ENCODE results near the gene CPSF4L. TPM values are rescaled to one million over a fixed set of nuclear protein-coding genes. Genes with fewer than 3 reads are reported as not detected.

Gene CPSF4L
- total and polyA plus RNA-seq, 2 of the 13 experiments (the other 11 are each of a cell fraction or from before 2014, with no cell fraction given) = 0.73 to 1.6 TPM

- TF ChIP-seq ZHX2 (IDR thresholded peaks at IDR 0.05; ENCODE audit: low read depth) = no peak
- no peak for TF ChIP-seq ZHX2 (CRISPR knock-in tag; IDR thresholded peaks at IDR 0.05; ENCODE audit: borderline replicate concordance)
- TF ChIP-seq FOXO1 (CRISPR knock-in tag; IDR thresholded peaks at IDR 0.05) = no peak
- TF ChIP-seq TCF7L2 (IDR thresholded peaks at IDR 0.05; ENCODE audit: low read depth, low read length) = no peak
- no peak for TF ChIP-seq NFE2L2 (IDR thresholded peaks at IDR 0.05; ENCODE audit: low read length)
- 0 out of 2 replicates have a peak, but pooled peaks have one; percentile 40 for TF ChIP-seq RBFOX2 (IDR thresholded peaks at IDR 0.05; ENCODE audit: low read depth, low read length)
- no peak for TF ChIP-seq MIXL1 (CRISPR knock-in tag; IDR thresholded peaks at IDR 0.05)
- no peak for TF ChIP-seq PAX8 (CRISPR knock-in tag; IDR thresholded peaks at IDR 0.05; ENCODE audit: borderline replicate concordance)
- no peak for TF ChIP-seq SRY (CRISPR knock-in tag; IDR thresholded peaks at IDR 0.05)
- TF ChIP-seq TOPORS (CRISPR knock-in tag; IDR thresholded peaks at IDR 0.05) = no peak
- no peak for TF ChIP-seq ZNF280D (CRISPR knock-in tag; IDR thresholded peaks at IDR 0.05)
- TF ChIP-seq, protein P1, sequence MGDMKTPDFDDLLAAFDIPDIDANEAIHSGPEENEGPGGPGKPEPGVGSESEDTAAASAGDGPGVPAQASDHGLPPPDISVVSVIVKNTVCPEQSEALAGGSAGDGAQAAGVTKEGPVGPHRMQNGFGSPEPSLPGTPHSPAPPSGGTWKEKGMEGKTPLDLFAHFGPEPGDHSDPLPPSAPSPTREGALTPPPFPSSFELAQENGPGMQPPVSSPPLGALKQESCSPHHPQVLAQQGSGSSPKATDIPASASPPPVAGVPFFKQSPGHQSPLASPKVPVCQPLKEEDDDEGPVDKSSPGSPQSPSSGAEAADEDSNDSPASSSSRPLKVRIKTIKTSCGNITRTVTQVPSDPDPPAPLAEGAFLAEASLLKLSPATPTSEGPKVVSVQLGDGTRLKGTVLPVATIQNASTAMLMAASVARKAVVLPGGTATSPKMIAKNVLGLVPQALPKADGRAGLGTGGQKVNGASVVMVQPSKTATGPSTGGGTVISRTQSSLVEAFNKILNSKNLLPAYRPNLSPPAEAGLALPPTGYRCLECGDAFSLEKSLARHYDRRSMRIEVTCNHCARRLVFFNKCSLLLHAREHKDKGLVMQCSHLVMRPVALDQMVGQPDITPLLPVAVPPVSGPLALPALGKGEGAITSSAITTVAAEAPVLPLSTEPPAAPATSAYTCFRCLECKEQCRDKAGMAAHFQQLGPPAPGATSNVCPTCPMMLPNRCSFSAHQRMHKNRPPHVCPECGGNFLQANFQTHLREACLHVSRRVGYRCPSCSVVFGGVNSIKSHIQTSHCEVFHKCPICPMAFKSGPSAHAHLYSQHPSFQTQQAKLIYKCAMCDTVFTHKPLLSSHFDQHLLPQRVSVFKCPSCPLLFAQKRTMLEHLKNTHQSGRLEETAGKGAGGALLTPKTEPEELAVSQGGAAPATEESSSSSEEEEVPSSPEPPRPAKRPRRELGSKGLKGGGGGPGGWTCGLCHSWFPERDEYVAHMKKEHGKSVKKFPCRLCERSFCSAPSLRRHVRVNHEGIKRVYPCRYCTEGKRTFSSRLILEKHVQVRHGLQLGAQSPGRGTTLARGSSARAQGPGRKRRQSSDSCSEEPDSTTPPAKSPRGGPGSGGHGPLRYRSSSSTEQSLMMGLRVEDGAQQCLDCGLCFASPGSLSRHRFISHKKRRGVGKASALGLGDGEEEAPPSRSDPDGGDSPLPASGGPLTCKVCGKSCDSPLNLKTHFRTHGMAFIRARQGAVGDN (CRISPR knock-in tag; IDR thresholded peaks at IDR 0.05) = peak; percentile 38; the same call in 1 of the 2 replicates
- no peak for TF ChIP-seq ZNF333 (CRISPR knock-in tag; IDR thresholded peaks at IDR 0.05; ENCODE audit: borderline replicate concordance)
- peak; percentile 25 for TF ChIP-seq HNRNPLL (IDR thresholded peaks at IDR 0.05; ENCODE audit: low read depth, low read length, poor library complexity, severe bottlenecking)
- TF ChIP-seq ZNF790 (CRISPR knock-in tag; IDR thresholded peaks at IDR 0.05; ENCODE audit: borderline replicate concordance) = no peak
- peak; percentile 84 for TF ChIP-seq AGO2 (optimal IDR thresholded peaks at IDR 0.05; ENCODE audit: low read depth, low read length)
- TF ChIP-seq ZNF501 (CRISPR knock-in tag; IDR thresholded peaks at IDR 0.05) = 0 out of 2 replicates have a peak, but pooled peaks have one; percentile 28
- no peak for TF ChIP-seq ZNF292 (CRISPR knock-in tag; IDR thresholded peaks at IDR 0.05; ENCODE audit: borderline replicate concordance, low read depth)
These were observed 52.2 kb downstream of the CPSF4L start (continued) for GRCh38 chr17:73209436-73209835.

All from HepG2 (cell line).